ENCODE data around the gene PAMR1.

DNA sequence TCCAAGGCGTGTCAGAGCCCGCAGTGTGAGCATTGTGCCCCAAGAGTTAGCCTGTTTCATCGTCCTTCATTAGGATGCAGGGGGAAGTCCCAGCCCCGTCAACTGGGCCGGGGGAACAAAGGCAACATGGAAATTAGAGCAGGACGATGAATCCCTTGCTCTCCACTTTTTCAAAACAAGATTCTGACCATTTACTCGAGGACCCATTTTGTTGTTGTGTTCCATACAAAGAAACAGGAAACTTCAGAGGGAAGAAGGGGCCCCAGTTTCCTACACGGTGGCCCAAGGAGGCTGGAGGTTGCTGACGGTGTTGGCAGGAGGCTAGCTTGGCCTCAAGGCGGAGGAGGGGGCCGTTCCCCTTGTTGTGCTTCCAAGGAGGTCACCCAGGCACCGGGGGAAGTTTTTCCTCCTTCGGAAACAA, 62.1 kb downstream of the PAMR1 start:
- no peak for TF ChIP-seq YY1 (IDR thresholded peaks at IDR 0.05; ENCODE audit: borderline replicate concordance in 1 of 3, control insufficient read depth in 1 of 3, extremely low read depth in 1 of 3, insufficient read depth in 3 of 3, insufficient read length in 1 of 3, insufficient replicate concordance in 2 of 3, low read depth in 1 of 3, low read length in 2 of 3)
- TF ChIP-seq ZNF584 (CRISPR knock-in tag; IDR thresholded peaks at IDR 0.05; ENCODE audit: low read depth) = no peak
- no peak for TF ChIP-seq GABPA (tag; conservative IDR thresholded peaks at IDR 0.05; ENCODE audit: low read depth)
- TF ChIP-seq, protein P1, sequence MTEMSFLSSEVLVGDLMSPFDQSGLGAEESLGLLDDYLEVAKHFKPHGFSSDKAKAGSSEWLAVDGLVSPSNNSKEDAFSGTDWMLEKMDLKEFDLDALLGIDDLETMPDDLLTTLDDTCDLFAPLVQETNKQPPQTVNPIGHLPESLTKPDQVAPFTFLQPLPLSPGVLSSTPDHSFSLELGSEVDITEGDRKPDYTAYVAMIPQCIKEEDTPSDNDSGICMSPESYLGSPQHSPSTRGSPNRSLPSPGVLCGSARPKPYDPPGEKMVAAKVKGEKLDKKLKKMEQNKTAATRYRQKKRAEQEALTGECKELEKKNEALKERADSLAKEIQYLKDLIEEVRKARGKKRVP (CRISPR knock-in tag; IDR thresholded peaks at IDR 0.05) = no peak
- TF ChIP-seq HMG20B (CRISPR knock-in tag; IDR thresholded peaks at IDR 0.05) = no peak
- no peak for TF ChIP-seq GABPB1 (CRISPR knock-in tag; IDR thresholded peaks at IDR 0.05)
- no peak for TF ChIP-seq TAF1 (IDR thresholded peaks at IDR 0.05; ENCODE audit: control insufficient read depth, extremely low read depth, insufficient read depth, low read length, severe bottlenecking)

Measured in K562 (cell line).